Mucosa of stomach (tissue), 1 donor: Measurements from ENCODE around the gene RRP1.

Experiments
- H3K27me3 ChIP-seq: one replicate; pipeline ENCODE4 v1.7.0; 2013; ENCODE audit warnings: mild to moderate bottlenecking, low read length; ENCODE audit not compliant: control insufficient read depth, insufficient read depth
- H3K36me3 ChIP-seq: one replicate; pipeline ENCODE4 v1.7.0; 2013; ENCODE audit warnings: low read length; ENCODE audit not compliant: control insufficient read depth, insufficient read depth
- H3K4me1 ChIP-seq: one replicate; pipeline ENCODE4 v1.7.0; 2013; ENCODE audit warnings: mild to moderate bottlenecking, low read length; ENCODE audit not compliant: control insufficient read depth, insufficient read depth
- H3K4me3 ChIP-seq: one replicate; pipeline ENCODE4 v1.7.0; 2013; ENCODE audit warnings: low read length
- H3K9ac ChIP-seq: one replicate; pipeline ENCODE4 v1.7.0; 2013; ENCODE audit warnings: mild to moderate bottlenecking, low read length, moderate library complexity
- H3K9me3 ChIP-seq: one replicate; pipeline ENCODE4 v1.7.0; 2013; ENCODE audit warnings: mild to moderate bottlenecking, low read length, moderate library complexity; ENCODE audit not compliant: control insufficient read depth
- donor health status: Pancreatic carcinoma.

The RRP1 gene

DNA sequence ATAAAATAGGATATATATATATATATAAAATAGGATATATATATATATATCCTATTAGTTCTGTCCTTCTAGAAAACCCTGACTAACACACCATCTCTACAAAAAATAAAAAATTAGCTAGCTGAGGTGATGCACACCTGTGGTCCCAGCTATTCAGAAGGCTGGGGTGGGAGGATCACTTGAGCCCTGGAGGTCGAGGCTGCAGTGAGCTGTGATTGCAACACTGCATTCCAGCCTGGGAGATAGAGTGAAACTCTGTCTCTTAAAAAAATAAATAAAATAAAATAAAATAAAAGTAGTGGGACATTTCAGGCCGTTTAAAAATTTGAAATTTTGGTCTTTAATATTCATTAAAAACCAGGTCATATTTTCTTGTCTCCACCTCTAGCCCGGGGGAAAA lies 4.2 kb upstream of the RRP1 start:
- H3K9me3 ChIP-seq = no peaks in the 10 kb centered on the region
- H3K9ac ChIP-seq = no peak overlapping the region
- no peaks in the 10 kb centered on the region for H3K27me3 ChIP-seq
- no peaks in the 10 kb centered on the region for H3K36me3 ChIP-seq
- peaks cover 3% of the 10 kb centered on the region for H3K4me1 ChIP-seq
- no peak overlapping the region for H3K4me3 ChIP-seq

- H3K4me3 ChIP-seq = no peak overlapping the region
- no peaks in the 10 kb centered on the region for H3K27me3 ChIP-seq
- H3K9me3 ChIP-seq = no peaks in the 10 kb centered on the region
- no peaks in the 10 kb centered on the region for H3K36me3 ChIP-seq
- H3K9ac ChIP-seq = no peak overlapping the region
- H3K4me1 ChIP-seq = peaks cover 11% of the 10 kb centered on the region
Observed at GRCh38 chr21:43786300-43786806, 3.0 kb upstream of the RRP1 start.

DNA sequence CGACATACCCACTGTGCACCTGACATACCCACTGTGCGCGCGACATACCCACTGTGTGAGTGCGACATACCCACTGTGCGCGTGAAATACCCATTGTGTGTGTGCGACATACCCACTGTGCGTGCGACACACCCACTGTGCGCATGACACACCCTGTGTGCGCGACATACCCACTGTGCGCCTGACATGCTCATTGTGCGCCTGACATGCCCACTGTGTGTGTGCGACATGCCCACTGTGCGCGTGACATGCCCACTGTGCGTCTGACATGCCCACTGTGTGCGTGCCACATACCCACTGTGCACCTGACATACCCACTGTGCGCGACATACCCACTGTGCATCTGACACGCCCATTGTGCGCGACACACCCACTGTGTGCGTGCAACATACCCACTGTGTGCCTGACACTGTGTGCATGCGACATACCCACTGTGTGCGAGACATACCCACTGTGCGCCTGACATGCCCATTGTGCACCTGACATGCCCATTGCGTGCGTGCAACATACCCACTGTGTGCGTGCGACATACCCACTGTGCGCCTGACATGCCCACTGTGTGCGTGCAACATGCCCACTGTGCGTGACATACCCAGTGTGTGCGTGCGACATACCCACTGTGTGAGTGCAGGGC lies 2.5 kb upstream of the RRP1 start:
- no peaks in the 10 kb centered on the region for H3K27me3 ChIP-seq
- no peaks in the 10 kb centered on the region for H3K9me3 ChIP-seq
- H3K4me3 ChIP-seq = no peak overlapping the region
- H3K9ac ChIP-seq = no peak overlapping the region
- no peaks in the 10 kb centered on the region for H3K36me3 ChIP-seq
- peaks cover 11% of the 10 kb centered on the region for H3K4me1 ChIP-seq

- H3K36me3 ChIP-seq = peaks cover 17% of the 10 kb centered on the region
Observed at GRCh38 chr21:43790010-43790524, 690 bp downstream of the RRP1 start.

DNA sequence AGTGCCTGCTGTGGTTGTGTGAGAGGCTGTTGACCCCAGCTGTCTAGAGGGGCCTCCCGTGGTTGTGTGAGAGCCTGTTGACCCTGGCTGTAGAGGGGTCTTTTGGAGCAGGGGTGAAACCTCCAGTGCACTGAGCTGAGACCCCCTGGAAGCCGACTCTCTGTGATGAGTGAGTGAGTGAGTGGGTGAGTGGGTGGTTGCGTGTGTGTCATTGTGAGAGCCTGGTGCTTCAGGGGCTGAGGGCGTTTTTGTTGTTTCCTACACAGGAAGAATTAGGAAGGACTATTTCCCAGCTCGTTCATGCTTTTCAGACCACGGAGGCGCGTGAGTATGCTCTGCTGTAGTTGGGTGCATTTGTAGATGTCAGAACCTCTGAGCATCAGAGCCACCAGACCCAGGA lies 3.0 kb downstream of the RRP1 start:
- H3K4me3 ChIP-seq = no peak overlapping the region
- H3K9ac ChIP-seq = no peak overlapping the region
- H3K4me1 ChIP-seq = peaks cover 11% of the 10 kb centered on the region
- peaks cover 23% of the 10 kb centered on the region for H3K36me3 ChIP-seq
- H3K27me3 ChIP-seq = no peaks in the 10 kb centered on the region
- H3K9me3 ChIP-seq = no peaks in the 10 kb centered on the region

More at GRCh38 chr21:43790010-43790524, 690 bp downstream of the RRP1 start:
- Histone ChIP-seq H3K27me3 (no peaks in the 10 kb centered on the region), H3K9me3 (no peaks in the 10 kb centered on the region), H3K9ac (peak overlapping the region; percentile 69), H3K4me3 (peak overlapping the region; percentile 27), H3K4me1 (peaks cover 11% of the 10 kb centered on the region)

DNA sequence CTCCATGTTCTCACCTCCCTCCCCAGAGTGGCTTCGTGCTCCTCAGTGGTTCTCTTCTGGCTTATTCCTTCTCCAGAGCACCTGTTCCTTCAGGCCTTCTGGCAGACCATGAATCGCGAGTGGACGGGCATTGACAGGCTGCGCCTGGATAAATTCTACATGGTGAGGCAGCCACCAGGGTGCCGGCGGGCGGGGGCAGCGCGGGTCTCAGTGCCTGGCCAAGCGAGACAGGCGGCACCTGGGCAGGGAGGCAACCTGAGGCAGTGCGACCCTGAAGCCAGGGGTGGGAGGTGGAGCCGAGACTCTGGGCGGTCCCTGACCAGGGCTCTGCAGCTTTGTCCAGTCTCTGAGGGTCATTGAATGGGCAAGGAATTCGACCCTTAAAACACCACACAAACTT lies 3.9 kb downstream of the RRP1 start:
- Histone ChIP-seq H3K27me3 (no peaks in the 10 kb centered on the region), H3K9ac (no peak overlapping the region), H3K9me3 (no peaks in the 10 kb centered on the region), H3K4me3 (no peak overlapping the region), H3K36me3 (peaks cover 23% of the 10 kb centered on the region), H3K4me1 (peaks cover 11% of the 10 kb centered on the region)

GRCh38 chr21:43794311-43794710 lies 4.9 kb downstream of the RRP1 start:
- no peak overlapping the region for H3K9ac ChIP-seq
- H3K9me3 ChIP-seq = no peaks in the 10 kb centered on the region
- H3K27me3 ChIP-seq = no peaks in the 10 kb centered on the region
- H3K4me3 ChIP-seq = no peak overlapping the region
- peaks cover 23% of the 10 kb centered on the region for H3K36me3 ChIP-seq
- peaks cover 11% of the 10 kb centered on the region for H3K4me1 ChIP-seq

DNA sequence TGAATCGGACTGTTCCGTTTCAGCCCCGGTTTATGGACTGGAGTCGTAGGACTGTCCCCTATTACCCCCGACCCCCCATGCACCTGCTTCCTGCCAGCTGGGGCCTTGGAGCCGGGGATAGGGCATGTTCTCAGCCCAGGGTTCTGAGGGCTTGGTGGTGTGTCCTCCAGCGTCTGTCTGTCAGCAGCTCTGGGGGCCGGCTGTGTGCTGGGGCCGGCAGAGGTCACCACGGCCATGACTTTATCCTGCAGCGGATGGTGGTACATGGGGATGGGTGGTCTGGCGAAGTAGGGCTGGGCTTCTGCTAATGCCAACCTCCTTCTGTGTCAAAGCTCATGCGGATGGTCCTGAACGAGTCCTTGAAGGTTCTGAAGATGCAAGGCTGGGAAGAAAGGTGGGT lies 5.5 kb downstream of the RRP1 start:
- Histone ChIP-seq H3K4me1 (peaks cover 11% of the 10 kb centered on the region), H3K9ac (no peak overlapping the region), H3K36me3 (peaks cover 23% of the 10 kb centered on the region), H3K9me3 (no peaks in the 10 kb centered on the region), H3K27me3 (no peaks in the 10 kb centered on the region), H3K4me3 (no peak overlapping the region)

DNA sequence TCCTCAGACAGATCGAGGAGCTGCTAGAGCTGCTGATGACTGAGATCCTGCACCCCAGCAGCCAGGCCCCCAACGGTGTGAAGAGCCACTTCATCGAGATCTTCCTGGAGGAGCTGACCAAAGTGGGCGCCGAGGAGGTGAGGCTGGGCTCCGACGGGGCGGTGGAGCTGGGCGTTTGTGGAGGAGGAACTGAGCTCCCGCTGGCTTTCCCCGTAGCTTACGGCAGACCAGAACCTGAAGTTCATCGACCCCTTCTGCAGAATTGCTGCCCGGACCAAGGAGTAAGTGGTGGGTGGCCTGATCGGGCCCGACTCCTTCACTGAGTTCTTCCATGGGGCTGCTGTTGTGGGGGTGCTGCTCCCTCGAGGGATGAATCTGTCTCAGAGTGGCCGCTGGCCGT lies 8.0 kb downstream of the RRP1 start:
- H3K27me3 ChIP-seq = no peaks in the 10 kb centered on the region
- no peaks in the 10 kb centered on the region for H3K9me3 ChIP-seq
- H3K9ac ChIP-seq = no peak overlapping the region
- H3K4me3 ChIP-seq = no peak overlapping the region
- H3K36me3 ChIP-seq = peaks cover 19% of the 10 kb centered on the region
- no peaks in the 10 kb centered on the region for H3K4me1 ChIP-seq

DNA sequence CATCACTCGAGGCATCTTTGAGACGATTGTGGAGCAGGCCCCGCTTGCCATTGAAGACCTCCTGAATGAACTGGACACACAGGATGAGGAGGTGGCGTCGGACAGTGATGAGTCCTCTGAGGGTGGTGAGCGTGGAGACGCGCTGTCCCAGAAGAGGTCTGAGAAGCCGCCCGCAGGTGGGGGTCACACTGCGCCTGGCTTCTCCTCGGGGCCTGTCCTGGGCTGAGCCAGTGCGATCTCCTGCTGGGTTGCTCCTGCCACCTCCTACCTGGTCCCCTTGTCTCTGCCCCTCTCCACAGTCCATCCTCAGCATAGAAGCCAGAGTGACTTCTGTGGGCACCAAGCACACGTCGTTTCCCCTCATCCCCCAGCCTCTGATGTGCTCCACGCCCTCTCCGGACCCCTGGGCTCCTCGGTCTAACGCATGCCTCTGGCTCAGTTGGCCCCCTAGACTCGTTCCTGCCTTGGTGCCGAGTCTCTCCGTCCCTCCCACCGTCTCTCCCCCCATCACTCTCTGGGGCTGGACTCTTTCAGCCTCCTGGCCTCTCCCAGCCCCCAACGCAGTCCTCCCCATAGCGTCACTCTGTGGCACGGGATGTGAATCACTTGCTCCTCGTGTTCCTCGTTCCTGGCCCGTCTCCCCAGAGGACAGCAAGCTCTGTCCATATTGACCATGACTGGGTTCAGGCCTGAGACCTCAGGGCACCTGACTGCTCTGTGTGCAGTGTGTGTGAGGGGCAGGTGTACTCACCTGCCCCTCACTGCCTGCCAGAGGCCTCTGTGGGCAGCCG lies 8.7 kb downstream of the RRP1 start:
- Histone ChIP-seq H3K9ac (no peak overlapping the region), H3K4me1 (no peaks in the 10 kb centered on the region), H3K36me3 (peaks cover 22% of the 10 kb centered on the region), H3K27me3 (no peaks in the 10 kb centered on the region), H3K9me3 (no peaks in the 10 kb centered on the region), H3K4me3 (no peak overlapping the region)

- H3K9ac ChIP-seq = no peak overlapping the region
- no peaks in the 10 kb centered on the region for H3K9me3 ChIP-seq
- no peaks in the 10 kb centered on the region for H3K27me3 ChIP-seq
- peaks cover 16% of the 10 kb centered on the region for H3K36me3 ChIP-seq
- no peak overlapping the region for H3K4me3 ChIP-seq
- no peaks in the 10 kb centered on the region for H3K4me1 ChIP-seq
Observed at GRCh38 chr21:43799301-43799840, 10.0 kb downstream of the RRP1 start.

DNA sequence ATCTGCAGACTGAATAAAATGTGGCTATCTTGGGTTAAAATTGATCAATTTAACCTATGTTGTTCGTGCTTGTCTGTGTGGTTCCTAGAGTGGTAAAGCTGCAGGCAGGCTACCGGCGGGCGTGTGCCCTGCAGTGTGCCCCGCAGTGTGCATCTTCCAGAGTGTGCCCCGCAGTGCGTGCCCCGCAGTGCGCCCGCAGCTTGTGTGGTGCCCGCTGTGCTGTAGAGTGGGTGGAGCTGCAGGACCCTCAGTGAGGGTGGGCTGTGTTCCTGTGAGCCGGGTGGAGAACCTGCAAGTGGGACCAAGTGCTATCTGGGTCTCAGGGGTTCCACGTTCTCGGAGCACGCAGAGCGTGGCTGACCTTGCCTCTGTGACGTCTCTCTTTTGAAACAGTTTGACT lies 10.7 kb downstream of the RRP1 start:
- no peaks in the 10 kb centered on the region for H3K4me1 ChIP-seq
- peaks cover 16% of the 10 kb centered on the region for H3K36me3 ChIP-seq
- no peaks in the 10 kb centered on the region for H3K27me3 ChIP-seq
- no peak overlapping the region for H3K9ac ChIP-seq
- no peaks in the 10 kb centered on the region for H3K9me3 ChIP-seq
- no peak overlapping the region for H3K4me3 ChIP-seq
